Lung microvascular endothelial cell (primary cell): ENCODE data around the gene CDKN3. TPM values are rescaled to one million over a fixed set of nuclear protein-coding genes. Genes with fewer than 3 reads are reported as not detected.
"Not testable (repeated sequence)": the region's sequence is repeated elsewhere in the genome, so short reads cannot be mapped to it uniquely, and the experiment has no call there.

Experiments used
- DNase-seq, 2 donors: peaks; one replicate each; pipeline versions ENCODE4 v3.0.0 to v3.0.0-alpha.2; 2010; ENCODE audit warnings: low read depth in 2 of 2
- total RNA-seq: library from RNA; depleted of rRNA; stranded (reverse); fragments of >200 nt; gene quantifications from 2 replicates; pipeline ENCODE4 v1.2.1, GENCODE V29; 2014

CDKN3 gene
- total RNA-seq, 1 donor from 2014 or later, result 10.1 TPM

GRCh38 chr14:54453990-54454389, 57.2 kb downstream of the CDKN3 start:
- DNase-seq, result not testable (repeated sequence)

- no peak for DNase-seq
Measured at GRCh38 chr14:54455363-54455762, 58.6 kb downstream of the CDKN3 start.

- DNase-seq, result not testable (repeated sequence)
Measured at GRCh38 chr14:54456820-54457608, 60.2 kb downstream of the CDKN3 start.

GRCh38 chr14:54457609-54457996, 60.8 kb downstream of the CDKN3 start:
- no peak for DNase-seq

- DNase-seq, result not testable (repeated sequence)
Measured at GRCh38 chr14:54458536-54458935, 61.7 kb downstream of the CDKN3 start.

- DNase-seq, result no peak
Measured at GRCh38 chr14:54459106-54459505, 62.3 kb downstream of the CDKN3 start.

- peak; percentile 37 to 50 for DNase-seq
Measured at GRCh38 chr14:54462048-54462447, 65.2 kb downstream of the CDKN3 start.

GRCh38 chr14:54465654-54466053, 68.8 kb downstream of the CDKN3 start:
- no peak for DNase-seq

- no peak for DNase-seq
Measured at GRCh38 chr14:54467280-54467679, 70.5 kb downstream of the CDKN3 start.

Other genes with a start within 250 kb of the CDKN3 start
- 39.9 and 61.9 TPM in 2 replicates for gene CNIH1, start 44.4 kb downstream of the CDKN3 start, total RNA-seq
- gene GMFB, start 92.0 kb downstream of the CDKN3 start, total RNA-seq, result 68.9 and 82.3 TPM in 2 replicates
- 10.0 and 13.7 TPM in 2 replicates for gene CGRRF1, start 112.9 kb downstream of the CDKN3 start, total RNA-seq
- 19.6 and 43.5 TPM in 2 replicates for gene SAMD4A, start 170.1 kb downstream of the CDKN3 start, total RNA-seq